Thoracic aorta (tissue), 2 donors: ENCODE measurements around the gene NCOR1. TPM values are rescaled to one million over a fixed set of nuclear protein-coding genes. Genes with fewer than 3 reads are reported as not detected.
"Not testable (repeated sequence)": the region's sequence is repeated elsewhere in the genome, so short reads cannot be mapped to it uniquely, and the experiment has no call there.

ENCODE experiments used
- ATAC-seq: fragments of 150-250 bp; one replicate; pipeline ENCODE4 v1.8.0; 2017; ENCODE audit warnings: low read depth; ENCODE audit not compliant: insufficient number of reproducible peaks, low FRiP score
- DNase-seq: peaks from one replicate; pipeline ENCODE4 v3.0.0-alpha.2; 2020; ENCODE audit warnings: low spot score
- H3K27ac ChIP-seq, 2 donors: fragments of 200-600 bp; sonication (generic); 1 replicate in 1 of 2; 2 replicates in 1 of 2; pipeline ENCODE4 v1.5.1; 2016; ENCODE audit warnings: mild to moderate bottlenecking in 2 of 2, moderate library complexity in 2 of 2
- H3K27me3 ChIP-seq: fragments of 200-600 bp; sonication (generic); replicated peaks from 2 replicates; pipeline ENCODE4 v1.6.0; 2016; ENCODE audit warnings: mild to moderate bottlenecking; ENCODE audit not compliant: insufficient read depth
- H3K36me3 ChIP-seq: fragments of 200-600 bp; sonication (generic); one replicate; pipeline ENCODE4 v1.5.1; 2016
- H3K4me1 ChIP-seq, 2 donors: fragments of 200-600 bp; sonication (generic); 1 replicate in 1 of 2; 2 replicates in 1 of 2; pipeline versions ENCODE4 v1.5.1 to v1.6.0; 2016; ENCODE audit warnings: low read depth in 2 of 2, mild to moderate bottlenecking in 1 of 2; ENCODE audit not compliant: control insufficient read depth in 1 of 2
- H3K4me3 ChIP-seq: fragments of 200-600 bp; sonication (generic); 2 replicates; pipeline ENCODE4 v1.5.1; 2016; ENCODE audit warnings: mild to moderate bottlenecking
- H3K9me3 ChIP-seq: fragments of 200-600 bp; sonication (generic); 2 replicates; pipeline ENCODE4 v1.5.1; 2016
- total RNA-seq, 2 donors: library from RNA; depleted of rRNA; stranded (reverse); fragments of >200 nt; gene quantifications; one replicate each; pipeline versions ENCODE4 v1.1.0 to v1.2.3, GENCODE V29; 2016
- TF ChIP-seq, protein P1 (sequence below): fragments of 200-600 bp; sonication (generic); IDR thresholded peaks from one replicate; pipeline ENCODE4 v1.5.1; 2019; ENCODE audit warnings: antibody characterized with exemption

Gene NCOR1
- total RNA-seq, 2 donors from 2014 or later, result 131 to 178 TPM

- no peak overlapping the region for H3K27ac ChIP-seq
- H3K4me1 ChIP-seq, result no peaks in the 10 kb centered on the region
- H3K9me3 ChIP-seq, result no peaks in the 10 kb centered on the region
- ATAC-seq (no peak), DNase-seq (no peak)
- no peaks in the 10 kb centered on the region for H3K36me3 ChIP-seq
- H3K27me3 ChIP-seq, result no peaks in the 10 kb centered on the region
- TF ChIP-seq, protein P1, sequence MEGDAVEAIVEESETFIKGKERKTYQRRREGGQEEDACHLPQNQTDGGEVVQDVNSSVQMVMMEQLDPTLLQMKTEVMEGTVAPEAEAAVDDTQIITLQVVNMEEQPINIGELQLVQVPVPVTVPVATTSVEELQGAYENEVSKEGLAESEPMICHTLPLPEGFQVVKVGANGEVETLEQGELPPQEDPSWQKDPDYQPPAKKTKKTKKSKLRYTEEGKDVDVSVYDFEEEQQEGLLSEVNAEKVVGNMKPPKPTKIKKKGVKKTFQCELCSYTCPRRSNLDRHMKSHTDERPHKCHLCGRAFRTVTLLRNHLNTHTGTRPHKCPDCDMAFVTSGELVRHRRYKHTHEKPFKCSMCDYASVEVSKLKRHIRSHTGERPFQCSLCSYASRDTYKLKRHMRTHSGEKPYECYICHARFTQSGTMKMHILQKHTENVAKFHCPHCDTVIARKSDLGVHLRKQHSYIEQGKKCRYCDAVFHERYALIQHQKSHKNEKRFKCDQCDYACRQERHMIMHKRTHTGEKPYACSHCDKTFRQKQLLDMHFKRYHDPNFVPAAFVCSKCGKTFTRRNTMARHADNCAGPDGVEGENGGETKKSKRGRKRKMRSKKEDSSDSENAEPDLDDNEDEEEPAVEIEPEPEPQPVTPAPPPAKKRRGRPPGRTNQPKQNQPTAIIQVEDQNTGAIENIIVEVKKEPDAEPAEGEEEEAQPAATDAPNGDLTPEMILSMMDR, result no peak
- no peak overlapping the region for H3K4me3 ChIP-seq
These were observed 17.1 kb upstream of the NCOR1 start for GRCh38 chr17:16232391-16232790.

DNA sequence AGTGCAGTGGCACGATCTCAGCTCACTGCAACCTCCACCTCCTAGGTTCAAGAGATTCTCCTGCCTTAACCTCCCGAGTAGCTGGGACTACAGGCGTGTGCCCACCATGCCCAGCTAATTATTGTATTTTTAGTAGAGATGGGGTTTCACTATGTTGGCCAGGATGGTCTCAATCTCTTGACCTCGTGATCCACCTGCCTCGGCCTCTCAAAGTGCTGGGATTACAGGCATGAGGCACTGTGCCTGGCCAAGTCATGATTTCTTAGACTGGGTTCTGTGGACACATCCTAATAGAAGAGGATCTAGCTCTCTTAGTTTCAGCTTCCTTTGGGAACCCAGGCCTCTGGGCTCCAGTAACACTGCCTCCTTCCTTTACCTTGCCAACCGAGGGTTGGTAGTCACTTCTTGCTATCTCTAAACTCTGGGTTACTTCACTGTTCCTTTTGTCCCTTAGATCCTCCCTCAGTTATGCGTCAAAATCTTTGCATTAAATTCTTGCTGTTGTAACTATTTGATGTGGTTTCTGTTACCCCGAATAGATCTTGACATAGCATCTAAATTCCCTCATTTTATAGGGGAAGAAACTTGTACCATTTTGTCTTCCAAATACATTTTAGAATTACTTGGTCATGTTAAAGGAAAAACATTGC lies 14.7 kb upstream of the NCOR1 start:
- not testable (repeated sequence) for H3K4me3 ChIP-seq, ATAC-seq, H3K9me3 ChIP-seq, H3K36me3 ChIP-seq, H3K27me3 ChIP-seq, DNase-seq, H3K4me1 ChIP-seq, H3K27ac ChIP-seq

DNA sequence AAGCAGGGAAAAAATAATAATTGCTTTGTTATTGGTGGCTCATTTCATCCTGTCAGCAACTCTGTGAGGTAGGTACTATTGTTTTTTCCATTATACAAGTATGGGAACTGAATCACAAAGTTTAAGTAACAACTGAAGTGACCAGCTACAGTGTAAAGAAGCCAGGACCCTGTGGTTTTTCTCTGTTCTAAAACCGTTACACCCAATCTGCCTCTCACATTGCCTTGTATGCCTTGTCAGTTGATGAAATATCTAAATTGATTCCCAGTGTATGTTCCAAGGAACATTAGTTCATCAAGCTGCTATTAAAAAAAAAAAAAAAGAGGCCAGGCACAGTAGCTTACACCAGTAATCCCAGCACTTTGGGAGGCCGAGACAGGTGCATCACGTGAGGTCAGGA lies 7.1 kb upstream of the NCOR1 start:
- no peak for ATAC-seq
- Histone ChIP-seq H3K4me3 (no peak overlapping the region), H3K27ac (no peak overlapping the region), H3K27me3 (no peaks in the 10 kb centered on the region), H3K4me1 (peaks cover 7 to 10% of the 10 kb centered on the region in 2 donors), H3K9me3 (no peaks in the 10 kb centered on the region), H3K36me3 (peaks cover 3% of the 10 kb centered on the region)
- DNase-seq, result no peak
- TF ChIP-seq, protein P1, result no peak

DNA sequence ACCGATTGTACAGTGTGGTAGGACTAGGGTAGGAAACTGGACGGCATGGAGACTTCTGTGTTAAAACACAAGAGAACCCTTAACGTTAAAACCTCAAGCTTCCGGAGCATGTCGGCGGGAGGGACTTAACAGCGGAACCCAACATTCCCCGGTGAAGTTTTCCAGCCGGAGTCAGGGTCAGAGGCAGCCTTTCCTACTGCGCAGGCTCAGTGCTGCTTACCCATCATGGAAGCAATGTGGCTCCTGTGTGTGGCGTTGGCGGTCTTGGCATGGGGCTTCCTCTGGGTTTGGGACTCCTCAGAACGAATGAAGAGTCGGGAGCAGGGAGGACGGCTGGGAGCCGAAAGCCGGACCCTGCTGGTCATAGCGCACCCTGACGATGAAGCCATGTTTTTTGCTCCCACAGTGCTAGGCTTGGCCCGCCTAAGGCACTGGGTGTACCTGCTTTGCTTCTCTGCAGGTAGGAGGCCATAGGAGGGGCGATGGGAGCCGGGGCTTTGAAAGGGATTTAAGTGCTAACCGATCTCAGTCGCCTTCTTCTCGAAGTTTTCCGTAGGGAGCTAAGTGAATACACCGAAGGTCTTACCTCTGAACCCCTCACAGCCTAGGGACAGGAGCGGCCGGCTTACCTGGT lies 1.8 kb upstream of the NCOR1 start, which contains the start of gene PIGL:
Gene PIGL (plus strand): TSS at position 209 of the 634 bp plus-strand sequence. CDS start 17 bp downstream, at position 226.
- peak within 1 kb of the TSS; percentile 98 to 99 for H3K27ac ChIP-seq
- no peaks in the 10 kb centered on the region for H3K27me3 ChIP-seq
- peaks cover 35 to 38% of the 10 kb centered on the region in 2 donors for H3K4me1 ChIP-seq
- H3K4me3 ChIP-seq, result peak within 1 kb of the TSS; percentile 100
- H3K9me3 ChIP-seq, result no peaks in the 10 kb centered on the region
- DNase-seq, result peak; percentile 63
- ATAC-seq, result peak; percentile 54
- H3K36me3 ChIP-seq, result no peaks in the 10 kb centered on the region
- TF ChIP-seq, protein P1, result no peak

GRCh38 chr17:16216341-16217001 lies 1.1 kb upstream of the NCOR1 start:
- H3K4me1 ChIP-seq, result peaks cover 38 to 41% of the 10 kb centered on the region in 2 donors

GRCh38 chr17:16215965-16216316 lies 607 bp upstream of the NCOR1 start:
- peak overlapping the region; percentile 98 to 99 for H3K27ac ChIP-seq
- no peaks in the 10 kb centered on the region for H3K27me3 ChIP-seq
- DNase-seq (no peak), ATAC-seq (no peak)
- H3K4me3 ChIP-seq, result peak overlapping the region; percentile 100
- TF ChIP-seq, protein P1, result no peak
- H3K36me3 ChIP-seq, result no peaks in the 10 kb centered on the region
- peaks cover 38 to 43% of the 10 kb centered on the region in 2 donors for H3K4me1 ChIP-seq
- no peaks in the 10 kb centered on the region for H3K9me3 ChIP-seq

More at GRCh38 chr17:16216341-16217001, 1.1 kb upstream of the NCOR1 start:
- Histone ChIP-seq H3K4me3 (peak overlapping the region; percentile 100), H3K27ac (peak overlapping the region; percentile 98 to 99)
- not testable (repeated sequence) for H3K27me3 ChIP-seq, DNase-seq, H3K36me3 ChIP-seq, ATAC-seq, H3K9me3 ChIP-seq
